ENCODE results near the gene CAAP1.
A peak's percentile ranks its signal among the peaks of the same experiment; 100 is the strongest.
"Not testable (repeated sequence)": the region's sequence is repeated elsewhere in the genome, so short reads cannot be mapped to it uniquely, and the experiment has no call there.

CAAP1 gene, protein sequence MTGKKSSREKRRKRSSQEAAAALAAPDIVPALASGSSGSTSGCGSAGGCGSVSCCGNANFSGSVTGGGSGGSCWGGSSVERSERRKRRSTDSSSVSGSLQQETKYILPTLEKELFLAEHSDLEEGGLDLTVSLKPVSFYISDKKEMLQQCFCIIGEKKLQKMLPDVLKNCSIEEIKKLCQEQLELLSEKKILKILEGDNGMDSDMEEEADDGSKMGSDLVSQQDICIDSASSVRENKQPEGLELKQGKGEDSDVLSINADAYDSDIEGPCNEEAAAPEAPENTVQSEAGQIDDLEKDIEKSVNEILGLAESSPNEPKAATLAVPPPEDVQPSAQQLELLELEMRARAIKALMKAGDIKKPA

DNA sequence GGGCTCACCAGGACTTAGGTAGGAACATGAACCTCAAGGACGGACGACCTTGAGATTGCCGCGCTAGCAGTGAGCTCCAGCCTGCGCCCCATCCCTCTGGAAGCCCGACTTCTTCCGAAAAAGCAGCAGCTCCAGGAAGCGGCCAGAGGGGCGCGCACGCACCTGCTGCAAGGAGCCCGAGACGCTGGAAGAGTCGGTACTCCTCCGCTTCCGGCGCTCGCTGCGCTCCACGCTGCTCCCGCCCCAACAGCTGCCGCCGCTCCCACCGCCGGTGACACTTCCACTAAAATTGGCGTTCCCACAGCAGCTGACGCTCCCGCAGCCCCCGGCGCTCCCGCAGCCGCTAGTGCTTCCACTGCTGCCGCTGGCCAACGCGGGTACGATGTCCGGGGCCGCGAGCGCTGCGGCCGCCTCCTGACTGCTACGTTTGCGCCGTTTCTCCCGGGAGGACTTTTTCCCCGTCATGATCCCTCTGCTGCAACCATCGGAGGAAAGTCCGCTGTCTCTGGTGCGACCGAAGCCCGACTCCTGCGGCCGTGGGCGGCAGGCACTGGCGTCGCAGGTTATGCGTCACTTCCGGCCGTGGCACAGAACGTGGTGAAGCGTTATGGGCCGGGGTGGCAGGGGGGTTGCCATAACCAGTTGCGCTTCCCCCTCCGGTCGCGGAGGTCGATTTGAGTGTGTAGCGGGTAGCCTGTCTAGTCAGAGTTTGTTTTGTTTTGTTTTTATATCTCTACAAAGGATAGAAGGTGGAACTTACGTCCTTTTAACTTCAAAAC lies at the start of gene CAAP1:
TSS of gene CAAP1 (minus strand) at position 552 of the 779 bp plus-strand sequence. CDS start at position 465, 87 bp downstream.
- DNase-seq: peak; percentile 91 to 96

DNA sequence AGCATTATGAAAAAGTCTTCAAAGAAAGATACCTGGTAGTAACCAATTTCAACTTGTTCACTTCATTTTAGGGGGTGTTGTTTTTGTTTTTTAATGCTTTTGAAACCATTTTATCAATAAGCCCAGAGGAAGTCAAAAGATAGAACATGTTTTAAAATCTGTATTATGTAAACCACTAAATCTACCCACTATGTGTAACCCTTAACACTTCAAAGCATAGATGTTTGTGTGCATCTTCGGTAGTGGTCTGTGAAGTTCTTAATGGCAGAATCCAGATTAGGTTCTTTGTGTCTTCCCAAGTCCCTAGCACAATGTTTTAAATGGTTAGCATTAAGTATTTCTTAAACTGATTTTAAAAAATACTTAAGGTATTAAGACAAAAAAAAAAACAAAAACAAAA lies 48.2 kb upstream of the CAAP1 start:
- no peak for DNase-seq

DNA sequence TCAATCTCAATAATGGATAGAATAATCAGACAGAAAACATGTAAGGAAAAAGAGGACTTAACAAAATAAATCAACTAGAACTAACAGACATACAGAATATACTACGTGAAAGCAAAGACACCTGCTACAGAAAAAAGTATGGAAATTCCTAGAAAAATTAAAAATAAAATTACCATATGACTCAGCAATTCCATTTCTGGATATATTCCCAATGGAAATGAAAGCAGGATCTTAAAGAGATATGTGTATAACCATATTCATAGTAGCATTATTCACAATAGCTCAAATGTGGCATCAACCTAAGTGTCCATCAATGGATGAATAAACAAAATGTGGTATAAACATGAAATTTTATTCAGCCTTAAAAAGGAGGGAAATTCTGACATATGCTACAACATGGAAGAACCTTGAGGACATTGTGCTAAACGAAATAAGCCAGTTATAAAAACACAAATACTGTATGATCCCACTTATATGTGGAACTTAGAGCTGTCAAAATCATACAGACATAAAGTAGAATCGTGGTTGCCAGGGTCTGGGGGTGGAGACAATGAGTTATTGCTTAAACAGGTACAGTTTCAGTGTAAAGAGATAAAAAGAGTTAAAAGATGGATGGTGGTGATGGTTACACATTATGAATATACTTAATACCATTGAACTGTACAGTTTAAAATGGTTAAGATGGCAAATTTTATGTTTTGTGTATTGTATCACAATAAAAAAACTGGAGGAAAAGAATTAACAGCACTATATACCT lies 47.5 kb upstream of the CAAP1 start:
- no peak for DNase-seq

DNA sequence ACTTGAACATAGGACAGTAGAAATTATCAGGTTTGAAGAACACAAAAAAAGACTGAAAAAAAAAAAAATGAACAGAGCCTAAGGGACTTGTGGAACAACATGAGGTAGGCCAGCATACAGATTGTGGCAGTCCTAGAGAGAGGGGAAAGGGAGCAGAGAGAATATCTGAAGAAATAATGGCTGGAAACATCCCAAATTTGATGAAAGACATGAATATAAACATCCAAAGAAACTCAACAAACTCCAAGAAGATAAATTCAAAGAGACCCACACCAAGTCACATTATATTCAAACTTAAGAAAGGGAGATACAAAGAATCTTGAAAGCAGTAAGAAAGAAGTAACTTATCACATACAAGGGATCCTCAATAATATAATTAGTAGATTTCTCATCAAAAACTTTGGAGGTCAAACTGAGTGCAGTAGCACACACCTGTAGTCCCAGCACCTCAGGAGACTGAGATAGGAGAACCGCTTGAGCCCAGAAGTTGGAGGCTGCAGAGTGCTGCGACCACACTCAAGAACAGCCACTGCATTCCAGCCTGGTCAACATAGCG lies 45.3 kb upstream of the CAAP1 start:
- DNase-seq: no peak

DNA sequence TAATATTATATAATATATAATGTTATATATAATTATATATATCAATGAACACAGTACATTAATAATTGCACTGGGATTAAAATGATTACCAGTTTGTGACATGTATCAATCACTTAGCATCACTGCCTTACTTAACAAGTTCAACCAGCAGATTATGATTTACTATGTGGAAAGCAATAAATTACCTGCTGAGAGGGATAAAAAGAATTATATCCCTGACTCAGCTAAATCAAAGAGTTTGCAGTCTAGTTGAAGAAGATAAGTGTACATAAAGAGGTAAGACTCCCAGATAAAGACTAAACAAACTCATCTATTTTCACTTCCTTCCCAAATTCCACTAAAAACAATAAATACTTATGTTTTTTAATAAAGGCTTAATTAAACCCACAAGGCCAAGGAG lies 43.2 kb upstream of the CAAP1 start:
- no peak for DNase-seq

DNA sequence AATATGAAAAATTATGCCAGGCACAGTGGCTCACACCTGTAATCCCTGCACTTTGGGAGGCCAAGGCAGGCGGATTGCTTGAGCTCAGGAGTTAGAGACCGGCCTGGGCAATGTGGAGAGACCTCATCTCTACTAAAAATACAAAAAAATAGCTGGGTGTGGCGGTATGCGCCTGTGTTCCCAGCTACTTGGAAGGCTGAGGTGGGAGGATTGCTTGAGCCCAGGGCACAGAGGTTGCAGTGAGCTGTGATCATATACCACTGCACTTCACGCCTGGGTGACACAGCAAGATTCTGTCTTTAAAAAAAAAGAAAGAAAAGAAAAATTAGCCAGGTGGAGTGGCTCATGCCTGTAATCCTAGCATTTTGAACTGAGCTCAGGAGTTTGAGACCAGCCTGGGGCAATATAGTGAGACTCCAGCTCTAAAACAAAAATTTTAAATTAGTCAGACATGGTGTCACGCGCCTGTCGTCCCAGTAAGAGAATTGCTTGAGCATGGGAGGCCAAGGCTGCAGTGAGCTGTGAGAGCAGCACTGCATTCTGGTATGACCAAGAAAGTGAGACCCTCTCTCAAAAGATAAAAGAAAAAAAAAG lies 36.4 kb upstream of the CAAP1 start:
- DNase-seq: no peak

DNA sequence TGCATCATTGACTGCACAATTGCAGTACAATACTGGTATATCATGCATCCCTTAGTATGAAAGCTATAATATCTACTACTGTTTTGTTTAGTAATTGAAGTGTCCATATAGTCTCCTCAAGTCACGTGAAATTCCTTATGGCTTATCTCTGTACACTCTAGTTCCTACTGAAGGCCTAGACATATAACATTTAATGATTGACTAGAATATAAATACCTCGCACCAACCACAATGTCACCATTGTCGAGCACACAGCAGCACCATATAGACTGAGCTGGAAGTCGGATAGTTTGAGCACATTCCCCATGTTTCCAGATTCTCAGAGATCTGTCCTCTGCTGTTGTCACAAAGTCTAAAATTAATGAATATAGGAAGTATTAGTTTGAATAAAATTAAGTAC lies 33.0 kb upstream of the CAAP1 start:
- no peak for DNase-seq

DNA sequence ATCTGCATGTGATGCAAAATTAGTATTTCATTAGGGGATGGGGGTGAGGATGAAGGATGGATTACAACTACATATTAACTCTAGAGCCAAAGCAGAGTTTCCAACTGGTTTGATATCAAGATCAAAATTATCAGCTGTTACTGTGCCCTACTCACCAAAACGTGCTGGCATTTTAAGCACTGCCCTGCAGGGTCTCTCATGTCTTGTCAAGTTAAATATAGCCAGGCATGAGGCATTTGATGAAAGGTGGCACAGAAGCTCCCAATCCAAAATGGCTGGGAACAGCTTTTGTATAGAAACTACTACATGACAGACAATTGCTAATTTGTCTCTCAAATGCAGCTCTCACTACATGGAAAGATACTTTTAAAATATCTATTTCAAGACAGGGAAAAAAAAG lies 27.1 kb upstream of the CAAP1 start:
- no peak for DNase-seq

DNA sequence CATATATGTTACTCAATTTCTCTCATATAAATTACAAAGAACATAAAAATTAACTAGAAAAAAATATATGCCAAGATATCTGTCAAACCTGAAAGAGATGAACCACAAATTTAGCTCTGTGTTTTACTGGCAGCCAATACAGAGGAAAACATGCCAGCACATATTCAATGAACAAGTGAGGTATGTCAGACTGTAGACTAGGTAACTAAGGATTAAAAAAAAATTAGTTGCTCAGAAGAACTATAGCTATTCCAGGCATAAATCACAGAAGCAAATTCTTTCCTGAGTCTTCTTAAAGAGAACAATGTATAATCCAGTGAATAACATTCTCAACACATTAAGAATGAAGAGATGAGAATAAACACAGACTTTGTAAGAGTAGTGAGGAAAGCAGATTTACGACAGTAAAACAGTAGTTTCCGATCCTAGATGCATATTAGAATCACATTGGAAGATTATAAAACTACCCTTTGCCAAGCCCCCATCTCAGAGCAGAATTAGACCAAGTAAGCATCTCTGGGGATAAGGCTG lies 20.6 kb upstream of the CAAP1 start:
- DNase-seq: no peak

DNA sequence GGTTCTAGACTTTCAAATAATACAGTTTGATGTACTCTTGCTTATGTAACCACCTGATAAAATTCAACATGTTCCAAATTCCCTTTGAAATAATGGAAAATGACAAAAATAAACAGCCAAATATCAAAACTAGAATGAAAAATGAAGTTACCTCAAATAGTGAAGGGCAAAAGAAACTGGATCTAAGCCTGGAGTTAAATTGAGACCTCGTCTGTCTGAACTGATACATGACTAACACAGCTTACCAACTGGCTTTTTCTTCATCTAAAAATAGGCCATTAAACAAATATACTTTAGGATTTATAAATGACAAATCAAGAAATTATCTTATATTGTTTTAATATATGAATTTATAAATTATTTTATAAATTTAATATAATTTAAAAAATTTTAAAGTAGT lies 12.1 kb upstream of the CAAP1 start:
- DNase-seq: no peak

DNA sequence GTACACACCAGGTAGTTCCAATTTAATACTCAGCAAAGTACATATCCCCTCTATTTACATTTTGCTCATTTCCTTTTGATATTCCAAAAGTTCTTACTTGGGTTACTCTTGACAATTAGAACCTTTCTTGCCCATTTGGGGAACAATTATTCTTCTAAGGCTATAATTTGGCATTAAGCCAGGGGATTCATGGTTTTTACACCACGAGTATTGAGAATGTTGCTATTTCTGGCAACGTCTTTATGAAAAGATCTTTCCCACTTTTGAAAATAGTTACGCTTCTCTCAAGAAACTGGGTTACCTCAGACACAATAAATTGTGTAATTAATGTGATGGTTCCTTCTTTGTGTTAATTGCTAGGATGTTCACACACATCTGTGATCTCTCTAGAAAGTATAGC lies 11.5 kb upstream of the CAAP1 start:
- DNase-seq: no peak

DNA sequence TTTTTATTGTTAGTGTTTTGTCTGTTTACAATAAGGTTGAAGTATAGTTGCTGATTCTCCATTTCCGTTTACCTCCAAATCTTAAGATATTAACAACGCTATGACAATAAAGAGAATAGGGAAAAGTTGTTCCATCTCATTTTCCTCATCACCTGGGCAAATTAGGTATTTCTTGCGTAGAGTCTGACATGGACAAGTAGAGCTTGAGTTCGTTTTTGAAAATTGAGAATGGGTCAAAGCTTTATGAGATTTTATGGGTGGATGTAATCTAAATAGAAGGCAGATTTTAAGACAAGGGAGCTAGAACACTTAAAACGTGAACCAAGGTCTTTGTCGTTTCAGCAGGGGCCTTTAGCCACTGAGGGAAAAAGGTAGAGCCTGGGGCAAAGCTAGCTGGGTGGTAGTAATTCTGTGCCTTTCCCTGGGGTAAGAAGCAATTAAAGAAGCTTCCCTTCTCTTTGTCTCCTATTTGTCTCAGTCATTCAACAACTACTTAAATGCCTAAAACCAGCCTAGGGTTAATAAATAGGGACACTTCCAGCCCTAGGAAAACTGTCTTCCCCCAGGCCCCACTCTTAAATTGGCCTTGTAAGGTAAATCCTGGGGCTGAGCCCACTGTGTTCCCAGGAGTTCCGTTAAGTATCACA lies 551 bp upstream of the CAAP1 start:
- DNase-seq: no peak

DNA sequence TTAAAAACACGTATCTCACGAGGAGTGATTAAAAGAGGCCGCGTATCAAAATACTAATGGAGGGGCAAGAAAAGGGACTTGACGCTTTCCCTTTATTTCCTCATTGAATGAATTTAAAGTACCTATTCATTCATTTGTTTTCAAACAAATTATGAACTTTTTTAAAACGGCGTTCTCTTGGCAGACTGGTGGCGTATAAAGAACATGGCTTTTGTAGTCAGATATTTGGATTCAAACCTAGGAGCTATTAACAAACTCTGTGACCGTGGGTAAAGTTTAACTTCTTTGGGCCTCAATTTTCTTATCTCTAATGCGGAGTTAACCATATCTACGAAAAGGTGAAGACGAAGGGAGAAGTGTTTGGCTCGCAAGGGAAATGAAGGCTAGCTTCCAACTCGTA lies 876 bp downstream of the CAAP1 start:
- no peak for DNase-seq

DNA sequence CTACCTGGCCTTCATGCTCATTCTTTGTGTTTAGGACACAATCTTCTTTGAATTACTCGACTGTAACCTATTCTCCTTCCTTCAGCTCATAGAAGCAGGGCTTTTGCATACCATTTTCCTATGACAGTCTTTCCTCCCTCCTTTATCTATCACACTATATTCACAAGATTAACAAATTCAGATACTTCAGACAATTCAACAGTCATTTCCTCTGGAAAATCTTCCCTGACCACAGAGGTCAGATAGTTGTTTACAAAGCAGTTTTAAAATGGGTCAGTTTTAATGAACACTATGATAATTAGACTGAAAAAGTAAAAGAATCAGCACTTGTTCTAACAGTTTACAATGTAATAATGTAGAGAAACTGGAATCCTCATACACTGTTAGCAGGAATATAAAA lies 4.3 kb downstream of the CAAP1 start:
- no peak for DNase-seq

DNA sequence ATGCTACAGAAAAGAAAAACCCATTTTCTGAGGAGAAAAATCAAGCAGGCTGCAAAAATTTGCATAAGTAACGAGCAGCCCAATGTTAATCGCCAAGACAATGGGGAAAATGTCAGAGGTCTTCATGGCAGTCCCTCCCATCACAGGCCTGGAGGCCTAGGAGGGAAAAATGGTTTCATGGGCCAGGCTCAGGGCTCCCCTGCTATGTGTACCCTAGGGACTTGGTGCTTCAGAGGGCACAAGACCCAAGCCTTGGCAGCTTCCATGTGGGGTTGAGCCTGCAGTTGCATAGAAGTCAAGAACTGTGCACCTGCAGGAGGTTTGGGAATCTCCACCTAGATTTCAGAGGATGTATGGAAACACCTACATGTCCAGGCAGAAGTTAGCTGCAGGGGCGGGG lies 10.4 kb downstream of the CAAP1 start:
- no peak for DNase-seq

DNA sequence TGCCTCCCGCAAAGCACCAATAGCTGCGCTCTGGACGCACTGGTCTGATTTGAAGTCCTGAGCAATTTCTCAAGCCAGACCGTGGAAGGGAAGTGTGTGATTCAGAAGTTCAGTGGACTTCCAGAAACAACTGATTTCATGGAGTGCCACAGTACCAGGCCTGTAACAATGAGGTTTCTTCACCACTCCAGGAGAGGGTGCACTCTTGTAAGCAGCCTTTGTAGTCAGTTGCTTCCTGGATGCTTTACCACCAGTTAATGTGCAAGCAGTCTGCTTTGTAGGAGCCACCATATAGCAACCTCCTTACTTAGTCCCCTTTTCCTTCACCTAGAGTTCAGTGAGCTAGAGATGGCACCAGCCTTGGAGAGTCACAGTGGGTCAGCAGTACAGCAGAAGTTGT lies 12.3 kb downstream of the CAAP1 start:
- DNase-seq: no peak

DNA sequence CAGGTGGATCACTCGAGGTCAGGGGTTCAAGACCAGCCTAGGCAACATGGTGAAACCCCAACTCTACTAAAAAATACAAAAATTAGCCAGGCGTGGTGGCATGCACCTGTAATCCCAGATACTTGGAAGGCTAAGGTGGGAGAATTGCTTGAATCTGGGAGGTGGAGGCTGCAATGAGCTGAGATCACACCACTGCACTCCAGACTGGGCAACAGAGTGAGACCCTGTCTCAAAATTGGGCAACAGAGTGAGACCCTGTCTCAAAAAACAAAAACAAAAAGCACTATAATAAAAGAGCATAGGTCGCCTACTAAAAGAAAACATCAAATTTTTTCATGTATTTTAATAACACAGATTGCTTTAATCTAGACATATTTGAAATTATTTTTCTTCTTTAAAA lies 17.4 kb downstream of the CAAP1 start:
- not testable (repeated sequence) for DNase-seq

DNA sequence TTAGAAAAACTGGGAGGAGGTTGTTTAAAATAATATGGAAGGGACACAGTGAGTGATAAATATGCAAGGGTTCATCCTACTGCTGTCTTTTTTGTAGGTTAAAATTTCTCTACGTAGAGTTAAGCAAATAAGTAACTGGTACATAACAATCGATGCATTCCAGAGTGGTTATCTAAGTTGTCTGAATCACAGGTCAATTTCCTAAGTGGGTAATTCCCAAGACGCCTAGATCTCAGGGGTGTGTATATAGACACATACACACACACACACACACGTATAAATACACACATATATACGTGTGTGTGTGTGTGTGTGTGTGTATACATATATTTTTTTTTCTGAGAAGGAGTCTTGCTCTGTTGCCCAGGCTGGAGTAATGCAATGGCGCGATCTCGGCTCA lies 22.3 kb downstream of the CAAP1 start:
- no peak for DNase-seq

DNA sequence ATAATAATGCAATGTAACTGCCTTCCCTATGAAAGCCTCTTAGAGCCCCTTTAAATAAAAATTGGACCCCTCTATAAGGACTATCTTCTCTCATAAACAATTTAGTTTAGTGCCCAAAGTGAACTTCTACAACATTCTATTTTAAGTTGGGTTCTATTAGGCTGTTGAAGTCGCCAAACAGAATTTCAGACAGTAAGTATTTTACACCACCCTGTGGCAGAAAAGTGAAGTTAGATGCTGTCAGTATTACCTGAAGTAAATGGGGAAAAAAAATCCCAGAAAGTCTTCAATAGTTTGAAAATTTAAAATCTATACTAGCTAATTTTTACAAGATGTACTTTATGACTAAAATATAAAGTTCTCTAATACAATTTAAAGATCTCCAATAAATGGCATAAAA lies 29.5 kb downstream of the CAAP1 start:
- DNase-seq: peak in 1 of 2 experiments; percentile 11

DNA sequence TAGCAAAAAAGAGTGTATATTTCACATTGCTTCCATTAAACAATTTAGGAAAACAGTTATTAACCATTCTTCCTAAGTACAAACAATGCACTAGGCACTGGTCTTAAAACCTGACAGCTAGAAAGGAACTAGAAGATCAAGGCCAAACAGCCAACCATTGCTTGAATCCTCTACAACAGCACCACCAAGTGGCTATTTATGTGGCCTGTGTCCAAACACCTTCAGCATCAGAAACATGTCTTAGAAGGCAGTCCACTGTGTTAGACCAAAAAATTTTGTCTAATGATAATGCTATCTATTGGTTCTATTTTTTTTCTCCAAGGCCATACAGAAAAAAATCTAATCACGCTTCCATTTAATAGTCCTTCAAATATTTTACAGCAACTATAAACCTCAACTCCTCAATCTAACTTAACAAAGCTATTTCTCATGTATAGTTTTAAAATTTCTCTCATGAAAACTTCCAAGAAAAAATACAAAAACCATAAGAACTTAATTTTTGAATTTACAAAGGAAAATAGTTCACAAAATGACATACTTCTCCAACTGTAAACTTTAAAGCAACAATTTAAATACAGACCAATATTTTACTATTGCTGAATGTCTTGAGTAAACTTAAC lies 36.1 kb downstream of the CAAP1 start:
- DNase-seq: peak; percentile 49 to 69

DNA sequence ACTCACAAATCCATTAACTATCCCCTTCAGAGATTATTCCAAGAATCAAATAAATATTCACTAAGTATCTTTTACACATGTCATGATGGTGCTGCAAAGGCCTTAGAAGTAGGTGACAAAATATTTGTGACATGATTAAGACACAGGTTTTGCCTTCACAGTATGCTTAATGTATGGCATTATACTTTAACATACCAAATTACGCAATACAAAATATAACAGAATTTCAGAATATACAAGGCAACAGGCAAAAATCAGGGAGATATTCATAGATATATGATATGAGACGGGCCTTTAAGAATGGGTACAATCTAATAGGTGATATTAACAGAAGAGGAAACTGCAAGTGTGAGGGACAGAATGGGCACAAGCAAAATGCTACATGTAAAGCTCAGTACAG lies 41.6 kb downstream of the CAAP1 start:
- no peak for DNase-seq

DNA sequence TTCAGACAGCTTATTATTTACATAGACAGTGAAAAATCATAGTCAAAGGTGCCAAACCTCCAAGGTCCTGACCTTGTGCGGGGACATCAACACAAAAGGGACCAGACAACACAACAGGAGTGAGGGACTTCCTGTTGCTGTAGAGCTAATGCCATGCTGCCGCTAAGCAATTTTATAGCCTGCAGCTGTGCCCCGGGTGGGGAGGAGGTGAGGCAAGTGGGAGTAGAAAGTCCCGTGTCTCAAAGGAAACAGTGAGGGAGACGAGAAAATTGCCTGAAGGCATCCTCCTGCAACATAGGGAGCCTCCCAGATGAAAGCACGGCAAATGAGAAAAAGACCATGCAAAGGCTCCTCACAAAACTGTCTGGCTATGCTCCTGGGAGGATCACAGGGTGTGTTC lies 58.8 kb downstream of the CAAP1 start:
- DNase-seq: no peak
